ENCODE data around the gene VPS25.
"Not testable (repeated sequence)": the region's sequence is repeated elsewhere in the genome, so short reads cannot be mapped to it uniquely, and the experiment has no call there.

Gene VPS25

GRCh38 chr17:42761638-42762037, 11.6 kb upstream of the VPS25 start:
- no peak overlapping the region for H3K23ac ChIP-seq (ENCODE audit: low read length)
- no peak overlapping the region for H2BK15ac ChIP-seq (replicated peaks; ENCODE audit: low read depth)
- H2AK5ac ChIP-seq (ENCODE audit: low read length): peak overlapping the region; percentile 65
- no peak for DNase-seq
- H3K79me1 ChIP-seq (ENCODE audit: low read length): no peaks in the 10 kb centered on the region
- peak overlapping the region; percentile 22 for H3K18ac ChIP-seq (ENCODE audit: low read length)
- no peaks in the 10 kb centered on the region for H3K27me3 ChIP-seq (ENCODE audit: insufficient read depth, low read length, poor library complexity)
- H4K8ac ChIP-seq (ENCODE audit: low read depth, low read length): no peak overlapping the region
- H2BK120ac ChIP-seq (ENCODE audit: low read depth, low read length): no peak overlapping the region
- peaks cover 2% of the 10 kb centered on the region for H3K4me1 ChIP-seq (ENCODE audit: control insufficient read depth, low read depth, low read length)
- H3K56ac ChIP-seq (ENCODE audit: low read length): peak overlapping the region; percentile 85
- no peaks in the 10 kb centered on the region for H3K79me2 ChIP-seq (ENCODE audit: control insufficient read depth, insufficient read depth, low read length)
- H3K4me3 ChIP-seq (ENCODE audit: low read length): no peak overlapping the region
- no peak overlapping the region for H2BK5ac ChIP-seq (ENCODE audit: low read length)
- H3K4ac ChIP-seq (ENCODE audit: low read depth, low read length): no peak overlapping the region
- H3K27ac ChIP-seq (ENCODE audit: low read depth, low read length): no peak overlapping the region
- H3K36me3 ChIP-seq (ENCODE audit: control insufficient read depth, insufficient read depth, low read length): no peaks in the 10 kb centered on the region
- peak overlapping the region; percentile 70 for H3K9ac ChIP-seq (ENCODE audit: low read length)
- no CpG with 5 or more reads among the region's 12 CpGs for WGBS (ENCODE audit: extremely low coverage, insufficient coverage, low lambda C conversion rate)
- peak overlapping the region; percentile 75 for H3K4me2 ChIP-seq (ENCODE audit: low read length)
- no peak overlapping the region for H4K5ac ChIP-seq (ENCODE audit: low read length)

GRCh38 chr17:42766124-42766523, 7.1 kb upstream of the VPS25 start:
- Histone ChIP-seq H3K4me3 (ENCODE audit: low read length) (no peak overlapping the region), H3K23ac (ENCODE audit: low read length) (no peak overlapping the region), H2BK120ac (ENCODE audit: low read depth, low read length) (no peak overlapping the region), H3K18ac (ENCODE audit: low read length) (no peak overlapping the region), H3K4me1 (ENCODE audit: control insufficient read depth, low read depth, low read length) (no peaks in the 10 kb centered on the region), H2BK5ac (ENCODE audit: low read length) (no peak overlapping the region), H2BK15ac (replicated peaks; ENCODE audit: low read depth) (no peak overlapping the region), H3K36me3 (ENCODE audit: control insufficient read depth, insufficient read depth, low read length) (no peaks in the 10 kb centered on the region), H3K4me2 (ENCODE audit: low read length) (no peak overlapping the region), H2AK5ac (ENCODE audit: low read length) (no peak overlapping the region), H3K9ac (ENCODE audit: low read length) (no peak overlapping the region), H3K79me2 (ENCODE audit: control insufficient read depth, insufficient read depth, low read length) (no peaks in the 10 kb centered on the region), H3K4ac (ENCODE audit: low read depth, low read length) (no peak overlapping the region), H3K27ac (ENCODE audit: low read depth, low read length) (no peak overlapping the region), H4K5ac (ENCODE audit: low read length) (no peak overlapping the region), H3K27me3 (ENCODE audit: insufficient read depth, low read length, poor library complexity) (no peaks in the 10 kb centered on the region), H3K79me1 (ENCODE audit: low read length) (no peaks in the 10 kb centered on the region), H4K8ac (ENCODE audit: low read depth, low read length) (no peak overlapping the region), H3K56ac (ENCODE audit: low read length) (no peak overlapping the region)
- no peak for DNase-seq
- WGBS (ENCODE audit: extremely low coverage, insufficient coverage, low lambda C conversion rate): no CpG with 5 or more reads among the region's 6 CpGs

GRCh38 chr17:42767512-42767911, 5.7 kb upstream of the VPS25 start:
- H2BK15ac ChIP-seq (replicated peaks; ENCODE audit: low read depth): no peak overlapping the region
- no peak overlapping the region for H4K5ac ChIP-seq (ENCODE audit: low read length)
- no peak overlapping the region for H3K4me3 ChIP-seq (ENCODE audit: low read length)
- H3K27me3 ChIP-seq (ENCODE audit: insufficient read depth, low read length, poor library complexity): no peaks in the 10 kb centered on the region
- no peak overlapping the region for H4K8ac ChIP-seq (ENCODE audit: low read depth, low read length)
- no peaks in the 10 kb centered on the region for H3K79me2 ChIP-seq (ENCODE audit: control insufficient read depth, insufficient read depth, low read length)
- no peak overlapping the region for H2BK5ac ChIP-seq (ENCODE audit: low read length)
- H2AK5ac ChIP-seq (ENCODE audit: low read length): no peak overlapping the region
- H3K36me3 ChIP-seq (ENCODE audit: control insufficient read depth, insufficient read depth, low read length): no peaks in the 10 kb centered on the region
- H3K9ac ChIP-seq (ENCODE audit: low read length): no peak overlapping the region
- H3K79me1 ChIP-seq (ENCODE audit: low read length): no peaks in the 10 kb centered on the region
- H3K56ac ChIP-seq (ENCODE audit: low read length): no peak overlapping the region
- H3K4me2 ChIP-seq (ENCODE audit: low read length): no peak overlapping the region
- no peak overlapping the region for H3K4ac ChIP-seq (ENCODE audit: low read depth, low read length)
- no peak overlapping the region for H3K23ac ChIP-seq (ENCODE audit: low read length)
- H3K18ac ChIP-seq (ENCODE audit: low read length): no peak overlapping the region
- no peak for DNase-seq
- H3K4me1 ChIP-seq (ENCODE audit: control insufficient read depth, low read depth, low read length): no peaks in the 10 kb centered on the region
- H2BK120ac ChIP-seq (ENCODE audit: low read depth, low read length): no peak overlapping the region
- no peak overlapping the region for H3K27ac ChIP-seq (ENCODE audit: low read depth, low read length)

DNA sequence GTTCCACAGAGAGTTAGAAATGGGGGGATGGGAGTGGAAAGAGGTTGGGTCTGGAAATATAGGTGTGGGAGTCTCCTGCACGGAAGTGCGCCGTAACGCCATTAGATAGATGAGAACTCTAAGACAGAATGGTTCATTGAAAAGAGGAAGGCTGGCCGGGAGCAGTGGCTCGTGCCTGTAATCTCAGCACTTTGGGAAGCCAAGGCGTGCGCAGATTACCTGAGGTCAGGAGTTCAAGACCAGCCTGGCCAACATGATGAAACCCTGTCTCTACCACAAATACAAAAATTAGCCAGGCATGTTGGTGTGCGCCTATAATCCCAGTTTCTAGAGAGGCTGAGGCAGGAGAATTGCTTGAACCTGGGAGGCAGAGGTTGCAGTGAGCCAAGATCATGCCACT, 5.2 kb upstream of the VPS25 start:
- WGBS (ENCODE audit: extremely low coverage, insufficient coverage, low lambda C conversion rate): no CpG with 5 or more reads among the region's 9 CpGs

DNA sequence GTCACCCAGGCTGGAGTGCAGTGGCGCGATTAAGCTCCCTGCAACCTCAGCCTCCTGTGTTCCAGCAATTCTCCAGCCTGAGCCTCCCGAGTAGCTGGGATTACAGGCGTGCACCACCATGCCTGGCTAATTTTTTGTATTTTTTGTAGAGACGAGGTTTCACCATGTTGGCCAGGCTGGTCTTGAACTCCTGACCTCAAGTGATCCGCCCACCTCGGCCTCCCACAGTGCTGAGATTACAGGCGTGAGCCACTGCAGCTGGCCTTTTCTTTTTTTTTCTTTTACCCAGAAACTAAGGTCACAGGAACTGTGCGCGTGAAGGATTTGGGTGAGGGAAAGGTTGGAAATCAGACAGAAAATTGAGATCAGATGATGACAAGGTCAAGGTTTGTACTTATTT, 3.3 kb upstream of the VPS25 start:
- H3K79me1 ChIP-seq (ENCODE audit: low read length); H3K4me1 ChIP-seq (ENCODE audit: control insufficient read depth, low read depth, low read length); H3K56ac ChIP-seq (ENCODE audit: low read length); H3K36me3 ChIP-seq (ENCODE audit: control insufficient read depth, insufficient read depth, low read length); H2BK5ac ChIP-seq (ENCODE audit: low read length); H4K8ac ChIP-seq (ENCODE audit: low read depth, low read length); H2BK120ac ChIP-seq (ENCODE audit: low read depth, low read length); H4K5ac ChIP-seq (ENCODE audit: low read length); H3K4me2 ChIP-seq (ENCODE audit: low read length); H3K4me3 ChIP-seq (ENCODE audit: low read length); DNase-seq; H3K4ac ChIP-seq (ENCODE audit: low read depth, low read length); H2AK5ac ChIP-seq (ENCODE audit: low read length); H3K27ac ChIP-seq (ENCODE audit: low read depth, low read length); H3K27me3 ChIP-seq (ENCODE audit: insufficient read depth, low read length, poor library complexity); H2BK15ac ChIP-seq (replicated peaks; ENCODE audit: low read depth); H3K79me2 ChIP-seq (ENCODE audit: control insufficient read depth, insufficient read depth, low read length); H3K9ac ChIP-seq (ENCODE audit: low read length); H3K18ac ChIP-seq (ENCODE audit: low read length); H3K23ac ChIP-seq (ENCODE audit: low read length): not testable (repeated sequence)
- no CpG with 5 or more reads among the region's 10 CpGs for WGBS (ENCODE audit: extremely low coverage, insufficient coverage, low lambda C conversion rate)

More for the DNA sequence above, 5.2 kb upstream of the VPS25 start:
- not testable (repeated sequence) for H3K27me3 ChIP-seq (ENCODE audit: insufficient read depth, low read length, poor library complexity); H3K56ac ChIP-seq (ENCODE audit: low read length); H4K5ac ChIP-seq (ENCODE audit: low read length); H3K36me3 ChIP-seq (ENCODE audit: control insufficient read depth, insufficient read depth, low read length); H3K79me2 ChIP-seq (ENCODE audit: control insufficient read depth, insufficient read depth, low read length); H2BK15ac ChIP-seq (replicated peaks; ENCODE audit: low read depth); H3K9ac ChIP-seq (ENCODE audit: low read length); H3K4me1 ChIP-seq (ENCODE audit: control insufficient read depth, low read depth, low read length); H3K4ac ChIP-seq (ENCODE audit: low read depth, low read length); DNase-seq; H3K23ac ChIP-seq (ENCODE audit: low read length); H2BK120ac ChIP-seq (ENCODE audit: low read depth, low read length); H3K79me1 ChIP-seq (ENCODE audit: low read length); H3K18ac ChIP-seq (ENCODE audit: low read length); H3K4me3 ChIP-seq (ENCODE audit: low read length); H2AK5ac ChIP-seq (ENCODE audit: low read length); H2BK5ac ChIP-seq (ENCODE audit: low read length); H4K8ac ChIP-seq (ENCODE audit: low read depth, low read length); H3K4me2 ChIP-seq (ENCODE audit: low read length); H3K27ac ChIP-seq (ENCODE audit: low read depth, low read length)

GRCh38 chr17:42772945-42773289, 332 bp upstream of the VPS25 start:
- no peak overlapping the region for H3K4ac ChIP-seq (ENCODE audit: low read depth, low read length)
- no peak overlapping the region for H4K5ac ChIP-seq (ENCODE audit: low read length)
- no peak overlapping the region for H2BK5ac ChIP-seq (ENCODE audit: low read length)
- peak overlapping the region; percentile 78 for H4K8ac ChIP-seq (ENCODE audit: low read depth, low read length)
- no peak overlapping the region for H3K4me3 ChIP-seq (ENCODE audit: low read length)
- H2BK120ac ChIP-seq (ENCODE audit: low read depth, low read length): no peak overlapping the region
- H3K36me3 ChIP-seq (ENCODE audit: control insufficient read depth, insufficient read depth, low read length): peaks cover 3% of the 10 kb centered on the region
- H2AK5ac ChIP-seq (ENCODE audit: low read length): no peak overlapping the region
- peak overlapping the region; percentile 16 for H3K4me2 ChIP-seq (ENCODE audit: low read length)
- peaks cover 3% of the 10 kb centered on the region for H3K79me1 ChIP-seq (ENCODE audit: low read length)
- no peak overlapping the region for H3K27ac ChIP-seq (ENCODE audit: low read depth, low read length)
- DNase-seq: no peak
- H3K56ac ChIP-seq (ENCODE audit: low read length): peak overlapping the region; percentile 100
- H3K79me2 ChIP-seq (ENCODE audit: control insufficient read depth, insufficient read depth, low read length): no peaks in the 10 kb centered on the region
- no peaks in the 10 kb centered on the region for H3K27me3 ChIP-seq (ENCODE audit: insufficient read depth, low read length, poor library complexity)
- no peak overlapping the region for H2BK15ac ChIP-seq (replicated peaks; ENCODE audit: low read depth)
- peaks cover 2% of the 10 kb centered on the region for H3K4me1 ChIP-seq (ENCODE audit: control insufficient read depth, low read depth, low read length)
- H3K23ac ChIP-seq (ENCODE audit: low read length): no peak overlapping the region
- peak overlapping the region; percentile 63 for H3K9ac ChIP-seq (ENCODE audit: low read length)
- no peak overlapping the region for H3K18ac ChIP-seq (ENCODE audit: low read length)
- WGBS (ENCODE audit: extremely low coverage, insufficient coverage, low lambda C conversion rate): no CpG with 5 or more reads among the region's 3 CpGs

All from mesendoderm (in vitro differentiated cells).